ENCODE measurements around the gene FLYWCH1.
"Not testable (repeated sequence)": the region's sequence is repeated elsewhere in the genome, so short reads cannot be mapped to it uniquely, and the experiment has no call there.

Gene FLYWCH1

GRCh38 chr16:2900526-2901075, 11.1 kb upstream of the FLYWCH1 start:
- Histone ChIP-seq H3K27ac (ENCODE audit: low read depth, low read length, severe bottlenecking) (no peak overlapping the region), H3K4me1 (ENCODE audit: control insufficient read depth, insufficient read depth, low read length, poor library complexity, severe bottlenecking) (peaks cover 6% of the 10 kb centered on the region), H3K4me3 (ENCODE audit: extremely low read depth, insufficient read depth, low read length, poor library complexity, severe bottlenecking) (no peak overlapping the region), H3K9me3 (ENCODE audit: control insufficient read depth, low read length) (no peaks in the 10 kb centered on the region), H3K36me3 (ENCODE audit: control insufficient read depth, insufficient read depth, low read length) (no peaks in the 10 kb centered on the region)
- 90 to 95% methylated on average over 12 to 13 of the region's 15 CpGs for WGBS, 2 experiments (ENCODE audit: insufficient coverage in 2 of 2)

GRCh38 chr16:2902337-2903130, 9.2 kb upstream of the FLYWCH1 start:
- no peaks in the 10 kb centered on the region for H3K36me3 ChIP-seq (ENCODE audit: control insufficient read depth, insufficient read depth, low read length)
- 87 to 97% methylated on average over 5 to 6 of the region's 9 CpGs for WGBS, 2 experiments (ENCODE audit: insufficient coverage in 2 of 2)
- no peak overlapping the region for H3K4me3 ChIP-seq (ENCODE audit: extremely low read depth, insufficient read depth, low read length, poor library complexity, severe bottlenecking)
- H3K4me1 ChIP-seq (ENCODE audit: control insufficient read depth, insufficient read depth, low read length, poor library complexity, severe bottlenecking): peaks cover 3% of the 10 kb centered on the region
- no peak overlapping the region for H3K27ac ChIP-seq (ENCODE audit: low read depth, low read length, severe bottlenecking)
- no peaks in the 10 kb centered on the region for H3K9me3 ChIP-seq (ENCODE audit: control insufficient read depth, low read length)

GRCh38 chr16:2904100-2904921, 7.4 kb upstream of the FLYWCH1 start:
- WGBS, 2 experiments (ENCODE audit: insufficient coverage in 2 of 2): 6 to 7% methylated on average over 43 to 47 of the region's 62 CpGs
- Histone ChIP-seq H3K4me3 (ENCODE audit: extremely low read depth, insufficient read depth, low read length, poor library complexity, severe bottlenecking) (peak overlapping the region; percentile 71), H3K9me3 (ENCODE audit: control insufficient read depth, low read length) (no peaks in the 10 kb centered on the region), H3K27ac (ENCODE audit: low read depth, low read length, severe bottlenecking) (peak overlapping the region; percentile 45), H3K36me3 (ENCODE audit: control insufficient read depth, insufficient read depth, low read length) (no peaks in the 10 kb centered on the region), H3K4me1 (ENCODE audit: control insufficient read depth, insufficient read depth, low read length, poor library complexity, severe bottlenecking) (peaks cover 3% of the 10 kb centered on the region)

DNA sequence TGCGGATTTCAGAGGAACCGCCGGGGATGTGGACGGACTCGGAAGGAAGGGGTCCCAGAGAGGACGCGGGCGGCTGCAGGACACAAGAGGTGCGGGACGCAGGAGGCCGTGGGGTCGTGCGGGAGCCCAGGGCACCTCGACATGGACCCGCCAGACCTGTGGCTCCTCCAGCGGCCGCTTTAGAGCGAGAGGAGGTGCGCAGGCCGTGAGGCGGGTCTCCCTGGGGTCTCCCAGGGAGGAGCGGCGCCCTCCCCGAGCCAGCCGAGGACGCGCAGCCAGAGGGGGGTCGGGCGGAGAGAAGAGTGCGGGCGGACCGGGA, 6.8 kb upstream of the FLYWCH1 start:
- peak overlapping the region; percentile 71 for H3K4me3 ChIP-seq (ENCODE audit: extremely low read depth, insufficient read depth, low read length, poor library complexity, severe bottlenecking)
- H3K36me3 ChIP-seq (ENCODE audit: control insufficient read depth, insufficient read depth, low read length): no peaks in the 10 kb centered on the region
- peaks cover 3% of the 10 kb centered on the region for H3K4me1 ChIP-seq (ENCODE audit: control insufficient read depth, insufficient read depth, low read length, poor library complexity, severe bottlenecking)
- peak overlapping the region; percentile 25 for H3K27ac ChIP-seq (ENCODE audit: low read depth, low read length, severe bottlenecking)
- 1 to 2% methylated on average over 28 to 32 of the region's 32 CpGs for WGBS, 2 experiments (ENCODE audit: insufficient coverage in 2 of 2)
- H3K9me3 ChIP-seq (ENCODE audit: control insufficient read depth, low read length): no peaks in the 10 kb centered on the region

DNA sequence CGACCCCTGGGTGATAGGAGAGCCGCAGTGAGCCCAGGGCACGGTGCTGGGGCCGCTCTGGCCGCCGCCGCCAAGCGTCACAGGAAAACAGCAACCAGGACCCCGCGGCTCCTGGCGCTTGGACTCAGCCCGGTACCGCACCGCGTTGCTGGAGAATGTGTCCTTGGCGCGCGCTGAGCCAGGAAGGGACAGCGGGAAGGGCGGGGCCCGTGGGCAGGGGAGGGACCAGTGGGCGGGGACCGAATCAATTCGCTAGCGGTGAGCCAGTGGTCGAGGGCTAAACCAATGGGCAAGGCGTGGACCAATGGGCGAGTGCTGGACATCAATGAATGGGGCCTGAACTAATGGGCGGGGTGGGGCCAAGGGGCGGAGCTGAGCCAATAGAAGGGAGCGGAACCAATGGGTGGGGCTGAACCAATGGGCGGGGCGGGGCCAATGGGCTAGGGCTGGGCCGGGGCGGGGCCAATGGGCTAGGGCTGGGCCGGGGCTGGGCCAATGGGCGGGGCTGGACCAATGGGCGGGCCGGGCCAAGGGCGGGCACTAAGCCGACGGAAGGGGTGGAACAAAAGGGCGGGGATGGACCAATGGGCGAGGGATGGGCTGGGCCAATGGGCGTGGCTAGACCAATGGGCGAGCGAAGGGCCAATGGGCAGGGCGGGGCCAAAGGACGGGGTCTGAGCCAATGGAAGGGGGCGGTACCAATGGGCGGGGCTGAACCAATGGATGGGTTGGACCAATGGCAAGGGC, 6.3 kb upstream of the FLYWCH1 start:
- no peaks in the 10 kb centered on the region for H3K36me3 ChIP-seq (ENCODE audit: control insufficient read depth, insufficient read depth, low read length)
- no peaks in the 10 kb centered on the region for H3K9me3 ChIP-seq (ENCODE audit: control insufficient read depth, low read length)
- H3K27ac ChIP-seq (ENCODE audit: low read depth, low read length, severe bottlenecking): peak overlapping the region; percentile 25
- H3K4me3 ChIP-seq (ENCODE audit: extremely low read depth, insufficient read depth, low read length, poor library complexity, severe bottlenecking): peak overlapping the region; percentile 71
- WGBS, 2 experiments (ENCODE audit: insufficient coverage in 2 of 2): 1% methylated on average over 36 of the region's 51 CpGs
- peaks cover 3% of the 10 kb centered on the region for H3K4me1 ChIP-seq (ENCODE audit: control insufficient read depth, insufficient read depth, low read length, poor library complexity, severe bottlenecking)

DNA sequence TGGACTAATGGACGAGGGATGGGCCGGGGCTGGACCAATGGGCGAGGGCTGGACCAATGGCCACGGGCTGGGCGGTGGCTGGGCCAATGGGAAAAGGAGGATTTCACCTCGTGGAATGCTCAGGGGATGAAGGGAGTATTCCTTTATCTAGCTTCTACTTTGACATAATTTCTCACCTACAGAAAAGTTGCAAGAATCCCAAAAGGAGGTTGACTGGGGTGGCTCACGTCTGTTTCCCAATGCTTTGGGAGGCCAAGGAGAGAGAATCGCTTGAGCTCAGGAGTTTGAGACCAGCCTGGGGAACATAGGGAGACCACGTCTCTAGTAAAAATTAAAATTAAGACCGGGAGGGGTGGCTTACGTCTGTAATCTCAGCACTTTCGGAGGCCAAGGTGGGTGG, 5.7 kb upstream of the FLYWCH1 start:
- no peak overlapping the region for H3K4me3 ChIP-seq (ENCODE audit: extremely low read depth, insufficient read depth, low read length, poor library complexity, severe bottlenecking)
- H3K36me3 ChIP-seq (ENCODE audit: control insufficient read depth, insufficient read depth, low read length): no peaks in the 10 kb centered on the region
- peak overlapping the region; percentile 41 for H3K27ac ChIP-seq (ENCODE audit: low read depth, low read length, severe bottlenecking)
- WGBS, 2 experiments (ENCODE audit: insufficient coverage in 2 of 2): 64% methylated on average over 9 of the region's 12 CpGs
- peaks cover 3% of the 10 kb centered on the region for H3K4me1 ChIP-seq (ENCODE audit: control insufficient read depth, insufficient read depth, low read length, poor library complexity, severe bottlenecking)
- H3K9me3 ChIP-seq (ENCODE audit: control insufficient read depth, low read length): no peaks in the 10 kb centered on the region

- not testable (repeated sequence) for H3K36me3 ChIP-seq (ENCODE audit: control insufficient read depth, insufficient read depth, low read length); H3K4me3 ChIP-seq (ENCODE audit: extremely low read depth, insufficient read depth, low read length, poor library complexity, severe bottlenecking); H3K4me1 ChIP-seq (ENCODE audit: control insufficient read depth, insufficient read depth, low read length, poor library complexity, severe bottlenecking); H3K27ac ChIP-seq (ENCODE audit: low read depth, low read length, severe bottlenecking); H3K9me3 ChIP-seq (ENCODE audit: control insufficient read depth, low read length)
- 37 to 47% methylated on average over 8 to 9 of the region's 17 CpGs for WGBS, 2 experiments (ENCODE audit: insufficient coverage in 2 of 2)
Measured at GRCh38 chr16:2907084-2907753, 4.5 kb upstream of the FLYWCH1 start.

GRCh38 chr16:2910441-2910969, 1.2 kb upstream of the FLYWCH1 start:
- 50 to 57% methylated on average over 1 to 3 of the region's 5 CpGs for WGBS, 2 experiments (ENCODE audit: insufficient coverage in 2 of 2)
- H3K4me3 ChIP-seq (ENCODE audit: extremely low read depth, insufficient read depth, low read length, poor library complexity, severe bottlenecking): no peak overlapping the region
- H3K36me3 ChIP-seq (ENCODE audit: control insufficient read depth, insufficient read depth, low read length): peaks cover 15% of the 10 kb centered on the region
- H3K27ac ChIP-seq (ENCODE audit: low read depth, low read length, severe bottlenecking): no peak overlapping the region
- peaks cover 5% of the 10 kb centered on the region for H3K4me1 ChIP-seq (ENCODE audit: control insufficient read depth, insufficient read depth, low read length, poor library complexity, severe bottlenecking)
- H3K9me3 ChIP-seq (ENCODE audit: control insufficient read depth, low read length): no peaks in the 10 kb centered on the region

- Histone ChIP-seq H3K27ac (ENCODE audit: low read depth, low read length, severe bottlenecking) (no peak overlapping the region), H3K4me1 (ENCODE audit: control insufficient read depth, insufficient read depth, low read length, poor library complexity, severe bottlenecking) (peaks cover 10% of the 10 kb centered on the region), H3K36me3 (ENCODE audit: control insufficient read depth, insufficient read depth, low read length) (peaks cover 22% of the 10 kb centered on the region), H3K9me3 (ENCODE audit: control insufficient read depth, low read length) (no peaks in the 10 kb centered on the region), H3K4me3 (ENCODE audit: extremely low read depth, insufficient read depth, low read length, poor library complexity, severe bottlenecking) (peak overlapping the region; percentile 46)
- 10 to 17% methylated on average over 29 to 34 of the region's 39 CpGs for WGBS, 2 experiments (ENCODE audit: insufficient coverage in 2 of 2)
Measured at GRCh38 chr16:2912330-2913199, 834 bp downstream of the FLYWCH1 start.
